ENCODE data around the gene CBX8. TPM values are rescaled to one million over a fixed set of nuclear protein-coding genes. Genes with fewer than 3 reads are reported as not detected.

CBX8 gene
- total and polyA plus RNA-seq, 2 of the 8 experiments (the other 6 are each of a cell fraction or from before 2014, with no cell fraction given), result 0.09 to 2.1 TPM

DNA sequence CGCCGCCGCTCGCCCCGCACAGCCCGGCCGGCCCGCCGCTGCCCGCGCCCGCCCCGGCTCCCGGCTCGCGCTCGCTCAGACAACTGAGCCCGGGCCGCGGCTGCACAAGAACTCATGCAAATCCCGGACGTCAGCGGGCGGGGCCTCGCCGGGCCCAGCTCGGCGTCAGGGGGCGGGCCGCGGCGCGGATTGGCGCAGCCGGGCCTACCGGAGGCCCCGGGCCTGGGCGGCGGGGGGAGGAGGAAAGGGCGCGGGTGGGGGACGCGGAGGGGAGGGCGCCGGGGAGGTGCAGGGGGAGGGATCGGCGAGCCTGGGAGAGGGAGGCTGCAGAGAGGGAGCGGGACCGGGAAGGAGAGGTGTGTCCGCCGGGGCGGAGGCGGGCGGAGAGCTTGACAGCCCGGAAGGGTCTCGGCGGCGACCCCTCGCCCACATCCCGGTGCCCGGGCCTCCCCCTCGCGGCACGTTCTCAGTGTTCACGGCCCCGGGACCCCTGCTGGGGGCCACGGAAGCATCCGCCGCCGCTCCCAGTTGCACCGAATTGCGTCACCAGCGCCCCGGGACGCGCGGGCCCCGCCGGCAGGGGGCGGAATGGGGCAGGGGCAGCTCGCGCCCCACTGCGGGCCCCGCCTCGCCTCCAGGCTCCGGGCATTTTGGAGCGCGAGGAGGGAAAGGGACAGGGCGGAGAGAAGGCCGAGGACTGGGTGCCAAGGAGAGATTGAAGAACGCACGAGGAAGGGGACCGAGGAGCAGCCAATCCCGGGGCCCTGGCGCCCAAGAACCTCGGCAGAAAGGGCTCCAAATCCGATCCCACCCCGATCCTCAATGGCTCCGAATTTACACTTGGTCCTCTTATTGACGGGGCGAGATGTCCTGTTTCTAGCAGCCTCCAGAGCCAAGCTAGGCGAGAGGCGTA is 42.7 kb upstream of the CBX8 start, which contains the start of gene CBX4 (continued):
- TF ChIP-seq, protein P1, sequence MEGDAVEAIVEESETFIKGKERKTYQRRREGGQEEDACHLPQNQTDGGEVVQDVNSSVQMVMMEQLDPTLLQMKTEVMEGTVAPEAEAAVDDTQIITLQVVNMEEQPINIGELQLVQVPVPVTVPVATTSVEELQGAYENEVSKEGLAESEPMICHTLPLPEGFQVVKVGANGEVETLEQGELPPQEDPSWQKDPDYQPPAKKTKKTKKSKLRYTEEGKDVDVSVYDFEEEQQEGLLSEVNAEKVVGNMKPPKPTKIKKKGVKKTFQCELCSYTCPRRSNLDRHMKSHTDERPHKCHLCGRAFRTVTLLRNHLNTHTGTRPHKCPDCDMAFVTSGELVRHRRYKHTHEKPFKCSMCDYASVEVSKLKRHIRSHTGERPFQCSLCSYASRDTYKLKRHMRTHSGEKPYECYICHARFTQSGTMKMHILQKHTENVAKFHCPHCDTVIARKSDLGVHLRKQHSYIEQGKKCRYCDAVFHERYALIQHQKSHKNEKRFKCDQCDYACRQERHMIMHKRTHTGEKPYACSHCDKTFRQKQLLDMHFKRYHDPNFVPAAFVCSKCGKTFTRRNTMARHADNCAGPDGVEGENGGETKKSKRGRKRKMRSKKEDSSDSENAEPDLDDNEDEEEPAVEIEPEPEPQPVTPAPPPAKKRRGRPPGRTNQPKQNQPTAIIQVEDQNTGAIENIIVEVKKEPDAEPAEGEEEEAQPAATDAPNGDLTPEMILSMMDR (IDR thresholded peaks at IDR 0.05; ENCODE audit: control extremely low read depth in 1 of 3, insufficient read depth in 1 of 3, low read depth in 1 of 3, low read length in 3 of 3), result peak; percentile 54 to 69 (median 61)
- TF ChIP-seq FOSL1 (IDR thresholded peaks at IDR 0.05; ENCODE audit: insufficient read depth, low read depth, low read length), result no peak
- TF ChIP-seq, protein P2, sequence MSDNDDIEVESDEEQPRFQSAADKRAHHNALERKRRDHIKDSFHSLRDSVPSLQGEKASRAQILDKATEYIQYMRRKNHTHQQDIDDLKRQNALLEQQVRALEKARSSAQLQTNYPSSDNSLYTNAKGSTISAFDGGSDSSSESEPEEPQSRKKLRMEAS (IDR thresholded peaks at IDR 0.05), result 0 out of 2 replicates have a peak, but pooled peaks have one; percentile 1
- peak in 1 of 2 experiments; percentile 81; a peak in 1 of 4 replicates for TF ChIP-seq HDAC2 (IDR thresholded peaks at IDR 0.05; ENCODE audit: borderline replicate concordance in 1 of 2, low read depth in 2 of 2, low read length in 2 of 2)
- peak; percentile 92 for TF ChIP-seq CEBPB (IDR thresholded peaks at IDR 0.05; ENCODE audit: low read depth, low read length)
- TF ChIP-seq SP2 (IDR thresholded peaks at IDR 0.05; ENCODE audit: low read length), result no peak
- TF ChIP-seq TBP (IDR thresholded peaks at IDR 0.05; ENCODE audit: low read depth, low read length), result peak; percentile 88; the same call in 1 of the 2 replicates
- TF ChIP-seq JUND (IDR thresholded peaks at IDR 0.05; ENCODE audit: low read length), result peak; percentile 50; the same call in 1 of the 2 replicates
- no peak for TF ChIP-seq KDM5A (IDR thresholded peaks at IDR 0.05; ENCODE audit: low read length)
- no peak; the same call in 1 of the 2 replicates for TF ChIP-seq YY1 (IDR thresholded peaks at IDR 0.05; ENCODE audit: low read depth, low read length)
- peak; percentile 69; the same call in 1 of the 2 replicates for TF ChIP-seq KDM1A (IDR thresholded peaks at IDR 0.05; ENCODE audit: borderline replicate concordance, low read length)
- TF ChIP-seq TEAD4 (IDR thresholded peaks at IDR 0.05; ENCODE audit: low read depth, low read length), result no peak

All from H1 (cell line).